Esophagus muscularis mucosa (tissue), 4 donors: ENCODE measurements around the gene LCN2. TPM values are rescaled to one million over a fixed set of nuclear protein-coding genes. Genes with fewer than 3 reads are reported as not detected.

ENCODE experiments used
- DNase-seq: peaks from one replicate; pipeline ENCODE4 v3.0.0-alpha.2; 2017; ENCODE audit errors: extremely low spot score
- H3K27ac ChIP-seq, 4 donors: fragments of 200-600 bp; sonication (generic); replicated peaks in 1 of 4; 1 replicate in 3 of 4; 2 replicates in 1 of 4; pipeline ENCODE4 v1.5.1; 2016 to 2019; ENCODE audit warnings: mild to moderate bottlenecking in 1 of 4
- H3K27me3 ChIP-seq, 4 donors: fragments of 200-600 bp; sonication (generic); one replicate each; pipeline versions ENCODE4 v1.5.1 to v1.6.0; 2016 to 2019
- H3K36me3 ChIP-seq, 4 donors: fragments of 200-600 bp; sonication (generic); one replicate each; pipeline ENCODE4 v1.5.1; 2016 to 2019
- H3K4me1 ChIP-seq, 4 donors: fragments of 200-600 bp; sonication (generic); one replicate each; pipeline ENCODE4 v1.5.1; 2016 to 2019
- H3K4me3 ChIP-seq, 4 donors: fragments of 200-600 bp; sonication (generic); 1 replicate in 2 of 4; 2 replicates in 2 of 4; pipeline ENCODE4 v1.5.1; 2016 to 2019; ENCODE audit warnings: mild to moderate bottlenecking in 4 of 4, moderate library complexity in 1 of 4
- H3K9me3 ChIP-seq, 4 donors: fragments of 200-600 bp; sonication (generic); 1 replicate in 3 of 4; 2 replicates in 1 of 4; pipeline ENCODE4 v1.5.1; 2016 to 2019
- CTCF ChIP-seq, 3 experiments: fragments of 200-600 bp in 2 of 3; fragments of 450-650 bp in 1 of 3; sonication (generic) in 2 of 3; IDR thresholded peaks; one replicate each; pipeline ENCODE4 v1.5.1; 2017 to 2019; ENCODE audit warnings: antibody characterized with exemption in 3 of 3, mild to moderate bottlenecking in 2 of 3, moderate library complexity in 1 of 3
- EP300 ChIP-seq: sonication (generic); formaldehyde crosslinking; IDR thresholded peaks from one replicate; pipeline ENCODE4 v1.6.1; 2017; ENCODE audit warnings: antibody characterized with exemption
- POLR2A ChIP-seq: fragments of 450-650 bp; IDR thresholded peaks from one replicate; pipeline ENCODE4 v1.6.1; 2017; ENCODE audit warnings: antibody characterized with exemption, moderate library complexity, mild to moderate bottlenecking, low read depth
- POLR2AphosphoS5 ChIP-seq, 2 donors: sonication (generic); formaldehyde crosslinking; IDR thresholded peaks; one replicate each; pipeline ENCODE4 v1.6.1; 2017; ENCODE audit warnings: antibody characterized with exemption in 2 of 2
- WGBS: methylation state at CpG from one replicate; pipeline ENCODE4 v1.1.5; 2018; 5-methylcytosine and 5-hydroxymethylcytosine counted together
- intact Hi-C: fragments of 100-400 bp; cut with DNase I; formaldehyde crosslinking; loops from one replicate; pipeline ENCODE4 v1.15.1; 2023
- total RNA-seq, 4 donors: library from RNA; depleted of rRNA; stranded (reverse); fragments of >200 nt; gene quantifications; one replicate each; pipeline versions ENCODE4 v1.1.0 to v1.2.1, GENCODE V29; 2016

The LCN2 gene
- total RNA-seq, 4 donors from 2014 or later = 0.83 to 6.2 TPM; not detected in 2

GRCh38 chr9:128182893-128183588 is 33.8 kb downstream of the LCN2 start:
- WGBS = 86% methylated on average over 12 of the region's 12 CpGs
- Histone ChIP-seq H3K27ac (no peak overlapping the region), H3K4me3 (no peak overlapping the region), H3K9me3 (no peaks in the 10 kb centered on the region), H3K4me1 (peaks cover 0 to 4% (median 2%) of the 10 kb centered on the region in 4 donors), H3K36me3 (peaks cover 40 to 87% (median 74%) of the 10 kb centered on the region in 4 donors), H3K27me3 (no peaks in the 10 kb centered on the region)
- no peak for DNase-seq
- no peak for TF ChIP-seq EP300
- TF ChIP-seq CTCF (IDR thresholded peaks at IDR 0.05) = no peak
- no peak for TF ChIP-seq POLR2A
- no peak for TF ChIP-seq POLR2AphosphoS5 (IDR thresholded peaks at IDR 0.05)
- intact Hi-C loops = no loop called here

GRCh38 chr9:128185979-128186965 is 37.0 kb downstream of the LCN2 start:
- H3K9me3 ChIP-seq = no peaks in the 10 kb centered on the region
- TF ChIP-seq EP300 (no peak), CTCF (IDR thresholded peaks at IDR 0.05) (no peak), POLR2AphosphoS5 (IDR thresholded peaks at IDR 0.05) (no peak), POLR2A (no peak)
- no peak overlapping the region for H3K4me3 ChIP-seq
- intact Hi-C loops = no loop called here
- no peak for DNase-seq
- H3K4me1 ChIP-seq = peaks cover 11 to 23% (median 15%) of the 10 kb centered on the region in 4 donors
- H3K36me3 ChIP-seq = peaks cover 15 to 78% (median 58%) of the 10 kb centered on the region in 4 donors
- H3K27ac ChIP-seq = no peak overlapping the region
- 97% methylated on average over 11 of the region's 11 CpGs for WGBS
- H3K27me3 ChIP-seq = no peaks in the 10 kb centered on the region

DNA sequence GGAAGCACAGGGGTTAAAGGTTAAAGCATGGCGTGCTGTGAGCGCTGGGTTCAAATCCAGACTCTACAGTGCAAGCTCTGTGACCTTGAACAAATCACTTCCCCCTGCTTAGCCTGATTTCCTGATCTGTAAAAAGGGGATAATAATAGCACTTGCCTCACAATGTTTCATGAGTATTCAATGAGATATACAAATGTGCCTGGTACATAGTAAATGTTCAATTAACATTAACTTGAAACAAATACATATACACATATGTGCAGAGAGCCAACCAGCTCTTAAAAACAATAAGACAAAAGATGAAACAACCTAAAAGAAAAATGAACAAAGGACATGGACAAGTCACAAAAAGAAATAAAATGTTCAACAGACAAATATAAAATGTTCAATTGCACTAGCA is 38.1 kb downstream of the LCN2 start:
- TF ChIP-seq POLR2A = no peak
- no peak for TF ChIP-seq EP300
- TF ChIP-seq POLR2AphosphoS5 (IDR thresholded peaks at IDR 0.05) = no peak
- TF ChIP-seq CTCF (IDR thresholded peaks at IDR 0.05) = no peak
- Histone ChIP-seq H3K4me3 (no peak overlapping the region), H3K9me3 (no peaks in the 10 kb centered on the region), H3K27ac (no peak overlapping the region), H3K4me1 (peaks cover 14 to 25% (median 19%) of the 10 kb centered on the region in 4 donors), H3K27me3 (no peaks in the 10 kb centered on the region), H3K36me3 (peaks cover 15 to 76% (median 57%) of the 10 kb centered on the region in 4 donors)
- intact Hi-C loops = no loop called here
- WGBS = 91% methylated on average over 2 of the region's 2 CpGs
- DNase-seq = no peak

GRCh38 chr9:128188209-128188608 is 39.0 kb downstream of the LCN2 start:
- no peak for DNase-seq
- 87% methylated on average over 1 of the region's 1 CpG for WGBS
- H3K4me1 ChIP-seq = peaks cover 22 to 33% (median 27%) of the 10 kb centered on the region in 4 donors
- H3K36me3 ChIP-seq = peaks cover 15 to 67% (median 50%) of the 10 kb centered on the region in 4 donors
- TF ChIP-seq POLR2A = no peak
- no peak for TF ChIP-seq POLR2AphosphoS5 (IDR thresholded peaks at IDR 0.05)
- TF ChIP-seq EP300 = no peak
- no peak for TF ChIP-seq CTCF (IDR thresholded peaks at IDR 0.05)
- intact Hi-C loops = no loop called here
- H3K9me3 ChIP-seq = no peaks in the 10 kb centered on the region
- no peak overlapping the region for H3K4me3 ChIP-seq
- H3K27me3 ChIP-seq = no peaks in the 10 kb centered on the region
- no peak overlapping the region for H3K27ac ChIP-seq
